GM21619 (cell line): ENCODE data around the gene TXNDC2.
"Not testable (repeated sequence)": the region's sequence is repeated elsewhere in the genome, so short reads cannot be mapped to it uniquely, and the experiment has no call there.

Experiments
- ATAC-seq: cut with Tn5 transposase; IDR thresholded peaks from one replicate; pipeline ENCODE4 v1.9.1; 2021; ENCODE audit not compliant: unreplicated experiment

Gene TXNDC2

GRCh38 chr18:9885170-9886004 lies at the start of gene TXNDC2:
Gene TXNDC2, plus strand, starts transcription at chr18:9885973. Its CDS starts 708 bp downstream, at chr18:9886681.
- ATAC-seq: no peak

GRCh38 chr18:9838144-9838877 lies 47.5 kb upstream of the TXNDC2 start:
- ATAC-seq: no peak

- no peak for ATAC-seq
These were observed 46.6 kb upstream of the TXNDC2 start for GRCh38 chr18:9839211-9839610.

GRCh38 chr18:9839853-9840252 lies 45.9 kb upstream of the TXNDC2 start:
- no peak for ATAC-seq

DNA sequence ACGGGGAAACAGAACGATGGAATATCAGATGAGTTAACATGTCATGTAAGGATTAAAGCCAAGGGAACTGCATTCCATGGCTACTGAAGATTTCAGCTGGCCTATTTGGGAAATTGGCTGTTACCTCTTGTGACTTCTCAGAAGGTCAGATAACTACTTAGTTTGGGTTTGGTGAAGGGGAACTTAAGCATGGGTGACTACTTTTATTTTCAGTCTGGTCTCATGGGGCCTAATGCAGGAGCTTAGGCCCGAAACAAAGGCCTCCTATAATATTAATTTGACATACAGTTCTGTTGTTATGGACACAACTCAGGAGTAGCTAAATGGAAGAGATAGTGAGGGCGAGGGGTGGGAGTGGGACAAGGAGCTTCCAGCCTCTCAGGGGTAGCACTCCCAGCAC lies 44.0 kb upstream of the TXNDC2 start:
- ATAC-seq: no peak

- no peak for ATAC-seq
These were observed 43.3 kb upstream of the TXNDC2 start for GRCh38 chr18:9842448-9842847.

- ATAC-seq: no peak
These were observed 40.5 kb upstream of the TXNDC2 start for GRCh38 chr18:9845256-9845655.

DNA sequence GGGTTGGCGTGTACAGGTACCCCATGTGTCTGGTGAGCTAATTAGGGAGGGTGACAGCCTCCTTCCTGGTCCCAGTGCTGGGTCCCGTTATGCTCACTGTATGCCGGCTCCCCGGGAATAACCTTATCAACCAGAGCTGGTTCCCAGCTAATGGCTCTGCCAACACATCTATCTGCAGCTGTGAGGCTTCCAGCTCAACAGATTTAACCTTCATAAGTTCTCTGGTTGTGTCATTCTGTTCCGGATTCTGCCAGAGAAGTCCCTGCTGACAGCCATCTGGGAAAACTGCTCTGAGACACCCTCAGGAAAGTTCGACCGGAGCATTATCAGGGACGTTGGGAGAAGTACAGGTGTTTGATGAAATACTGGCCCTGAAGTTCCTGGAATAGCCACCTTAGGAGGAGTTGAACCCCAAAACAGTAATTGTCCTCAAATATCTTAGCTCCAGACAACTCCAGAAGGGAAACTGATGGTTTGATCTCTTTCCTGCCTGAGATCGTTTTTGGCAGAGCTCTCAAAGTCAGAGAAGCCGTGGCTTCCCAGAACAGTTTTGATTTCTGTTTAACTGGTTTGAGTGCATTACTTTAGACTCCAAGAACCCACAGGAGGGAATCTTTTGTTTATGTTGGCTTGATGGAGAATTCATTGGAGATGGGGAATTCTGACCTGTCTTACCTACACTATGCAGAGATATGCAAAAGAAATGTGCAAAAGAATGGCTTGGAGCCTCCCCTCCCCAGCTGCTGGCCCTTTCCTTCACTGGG lies 39.4 kb upstream of the TXNDC2 start:
- no peak for ATAC-seq

DNA sequence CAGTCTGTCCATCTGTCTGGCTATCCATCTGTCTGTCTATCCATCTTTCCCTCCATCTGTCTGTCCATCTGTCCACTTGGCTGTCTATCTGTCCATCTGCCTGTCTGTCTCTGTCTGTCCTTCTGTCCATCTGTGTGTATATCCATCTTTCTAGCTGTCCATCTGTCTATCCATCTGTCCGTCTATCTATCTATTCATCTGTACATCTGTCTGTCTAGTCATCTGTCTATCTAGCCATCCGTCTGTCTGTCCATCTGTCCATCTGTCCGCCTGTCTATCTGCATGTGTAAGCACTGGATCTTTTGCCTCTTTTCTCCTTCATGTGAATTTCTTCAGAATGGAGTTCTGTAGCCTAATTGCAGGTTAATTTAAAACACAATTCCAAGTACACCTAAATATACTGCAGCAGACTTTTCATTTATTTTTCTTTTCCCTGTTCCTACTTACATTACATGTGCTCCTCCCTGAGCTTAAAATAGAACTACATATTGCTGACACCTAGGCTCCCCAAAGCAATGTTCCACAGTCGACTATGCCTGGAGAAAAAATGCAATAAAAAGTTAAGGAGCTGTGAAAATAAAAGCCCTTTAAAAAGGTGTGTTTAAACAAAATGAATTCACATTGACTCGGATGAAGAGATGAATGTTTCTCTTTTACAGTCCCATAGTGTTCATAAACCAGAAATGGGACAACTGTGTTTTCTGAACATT lies 37.4 kb upstream of the TXNDC2 start:
- ATAC-seq: no peak

- ATAC-seq: no peak
These were observed 36.1 kb upstream of the TXNDC2 start for GRCh38 chr18:9849407-9850283.

DNA sequence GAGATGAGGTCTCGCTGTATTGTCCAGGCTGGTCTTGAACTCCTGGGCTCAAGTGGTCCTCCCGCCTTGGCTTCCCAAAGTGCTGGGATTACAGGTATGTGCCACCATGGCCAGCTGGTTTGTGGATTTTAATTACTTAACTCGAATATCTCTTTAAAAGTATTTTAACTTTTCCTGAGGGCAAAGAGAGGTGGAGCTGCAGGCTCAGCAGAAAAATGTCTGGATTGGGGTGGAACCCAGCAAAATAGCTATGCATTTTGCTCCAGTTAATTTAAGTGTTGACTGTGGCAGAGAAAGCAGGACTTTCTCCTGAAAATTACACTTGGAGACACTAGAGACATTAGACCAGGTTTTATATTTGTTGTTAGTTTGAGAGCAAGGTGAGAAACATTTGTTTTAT lies 35.5 kb upstream of the TXNDC2 start:
- ATAC-seq: no peak

DNA sequence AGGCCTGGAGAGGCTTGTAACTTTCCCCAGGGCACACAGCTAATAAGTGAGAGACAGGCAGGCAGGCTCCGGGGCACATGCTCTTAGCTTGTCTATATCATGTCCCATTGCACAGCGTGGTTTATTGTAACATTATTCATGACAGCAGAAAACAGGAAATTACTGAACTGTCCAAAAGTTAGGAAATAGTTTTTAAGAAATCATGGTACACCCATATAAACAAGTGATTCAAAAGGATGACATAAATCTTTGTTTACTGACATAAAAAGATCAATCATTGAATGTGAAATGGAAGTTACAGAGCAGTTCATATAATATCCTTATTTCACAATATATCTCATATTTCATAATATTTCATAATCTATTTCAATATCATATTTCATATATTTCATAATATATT lies 34.3 kb upstream of the TXNDC2 start:
- ATAC-seq: no peak

GRCh38 chr18:9852266-9853081 lies 33.3 kb upstream of the TXNDC2 start:
- ATAC-seq: no peak

DNA sequence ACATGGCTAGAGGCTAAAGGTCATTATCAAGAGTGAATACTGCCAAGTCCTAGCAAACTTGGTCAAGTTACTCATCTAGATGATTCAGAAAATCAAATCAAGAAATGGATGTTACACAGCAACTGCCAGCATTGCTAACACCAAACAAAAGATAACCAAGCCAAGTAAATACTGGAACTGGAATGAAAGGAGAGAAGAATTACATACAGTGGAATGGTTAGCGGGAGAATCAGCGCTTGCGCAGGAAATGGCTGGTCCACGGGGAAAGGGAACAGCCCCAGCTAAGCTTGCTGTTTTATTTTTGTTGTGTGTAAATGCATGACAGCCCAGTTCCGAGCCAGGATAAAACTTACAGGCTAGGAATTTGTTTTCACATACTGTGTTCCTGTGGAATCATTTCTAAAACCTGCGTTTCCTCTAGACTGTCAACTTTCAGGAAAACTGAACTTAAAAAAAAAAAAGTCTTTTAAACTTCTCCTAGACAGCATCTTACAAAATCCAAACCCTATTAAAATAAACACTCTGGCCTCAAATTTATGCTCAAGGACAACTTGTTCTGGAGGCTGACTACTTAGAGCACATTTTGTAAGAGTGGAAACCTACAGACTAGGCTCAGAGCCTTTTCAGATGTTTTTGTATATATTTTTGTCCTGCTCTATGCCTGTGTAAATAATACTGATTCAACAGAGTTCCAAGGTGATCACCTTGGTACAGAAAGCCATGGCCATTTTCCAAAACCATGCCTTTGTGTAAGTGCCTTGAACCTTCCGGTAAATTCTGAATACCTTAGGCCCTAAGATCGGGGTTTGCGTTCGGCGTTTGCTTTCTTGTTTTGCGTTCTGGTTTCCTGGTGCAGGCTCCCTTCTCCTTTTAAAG lies 30.7 kb upstream of the TXNDC2 start:
- no peak for ATAC-seq

DNA sequence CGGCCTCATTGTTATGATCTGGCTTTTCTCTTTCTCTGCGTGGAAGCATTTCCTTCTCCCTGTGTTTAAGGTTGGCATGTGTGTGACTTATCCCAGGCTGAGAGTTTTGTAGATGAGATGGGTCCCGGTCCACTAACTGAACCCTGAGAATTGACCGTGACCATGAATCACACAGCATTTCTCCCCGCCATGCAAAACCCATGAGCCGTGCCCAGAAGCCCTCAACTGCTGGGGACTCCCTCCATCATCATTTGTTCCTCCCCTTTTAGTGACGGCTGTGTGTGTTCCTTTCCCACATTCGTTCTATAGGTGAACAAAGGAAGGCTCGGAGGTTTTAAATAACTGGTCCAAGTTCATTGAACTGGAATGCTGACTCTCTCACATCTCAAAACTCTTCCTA lies 30.1 kb upstream of the TXNDC2 start:
- ATAC-seq: no peak

- no peak for ATAC-seq
These were observed 29.7 kb upstream of the TXNDC2 start for GRCh38 chr18:9856092-9856491.

GRCh38 chr18:9857479-9857998 lies 28.2 kb upstream of the TXNDC2 start:
- not testable (repeated sequence) for ATAC-seq

DNA sequence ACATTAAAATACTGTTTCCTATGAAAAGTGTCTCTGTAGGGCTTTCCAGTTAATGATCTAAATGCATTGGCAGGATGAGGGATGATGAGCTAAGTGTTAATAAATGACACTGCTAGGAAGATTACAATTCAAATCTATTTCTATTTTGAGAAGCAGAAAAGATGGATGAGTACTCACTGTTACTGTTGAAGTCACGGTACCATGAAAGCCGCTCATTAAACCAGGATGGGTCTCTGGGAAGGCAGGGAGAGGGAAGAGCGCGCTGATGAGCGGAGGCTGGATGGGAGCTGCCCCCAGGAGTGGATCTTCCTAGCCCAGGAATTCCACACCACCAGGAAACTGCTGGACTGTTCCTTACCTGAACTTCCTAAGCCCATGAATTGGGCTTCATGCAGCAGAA lies 27.1 kb upstream of the TXNDC2 start:
- ATAC-seq: no peak
